Fibroblast of skin of left biceps (primary cell): Measurements from ENCODE around the gene GBE1.
A peak's percentile ranks its signal among the peaks of the same experiment; 100 is the strongest.

Experiments
- DNase-seq, 2 experiments: peaks; one replicate each; pipeline ENCODE4 v3.0.0-alpha.2; 2013; ENCODE audit warnings: low read depth in 2 of 2

Gene GBE1

DNA sequence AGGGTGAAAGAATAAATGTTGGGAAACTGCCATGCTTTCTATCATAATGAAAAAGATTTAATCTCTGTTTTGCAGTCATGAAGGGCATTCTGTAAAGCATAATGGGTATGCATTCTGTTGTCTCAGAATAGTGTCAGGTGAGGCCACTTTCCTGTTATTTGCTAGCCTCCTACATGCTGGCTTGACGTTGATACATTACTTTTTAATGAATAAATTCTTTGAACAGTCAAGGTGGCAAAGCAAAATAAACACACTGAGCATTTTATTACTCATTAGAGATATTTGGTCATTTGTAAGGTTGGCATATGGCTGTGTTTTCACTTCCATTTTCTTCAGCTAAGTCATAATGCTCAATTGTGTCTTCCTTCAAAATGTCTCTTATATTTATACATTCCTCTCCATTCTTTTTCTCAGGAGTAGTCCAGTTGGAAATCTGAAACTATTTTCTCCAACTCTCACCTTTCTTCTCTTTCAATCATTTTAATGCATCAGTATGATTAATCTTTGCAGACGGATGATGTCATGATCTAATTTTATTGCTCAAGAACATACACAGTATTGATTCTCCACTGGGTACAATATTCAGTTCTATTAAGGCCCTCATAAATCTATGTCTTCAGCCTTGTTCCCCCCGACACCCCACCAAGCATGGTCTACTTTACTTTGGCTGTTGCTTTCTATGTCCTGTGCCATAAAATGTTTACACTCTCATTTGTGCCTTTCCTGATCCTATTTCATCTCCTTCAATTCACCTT lies 290.7 kb downstream of the GBE1 start:
- no peak for DNase-seq

DNA sequence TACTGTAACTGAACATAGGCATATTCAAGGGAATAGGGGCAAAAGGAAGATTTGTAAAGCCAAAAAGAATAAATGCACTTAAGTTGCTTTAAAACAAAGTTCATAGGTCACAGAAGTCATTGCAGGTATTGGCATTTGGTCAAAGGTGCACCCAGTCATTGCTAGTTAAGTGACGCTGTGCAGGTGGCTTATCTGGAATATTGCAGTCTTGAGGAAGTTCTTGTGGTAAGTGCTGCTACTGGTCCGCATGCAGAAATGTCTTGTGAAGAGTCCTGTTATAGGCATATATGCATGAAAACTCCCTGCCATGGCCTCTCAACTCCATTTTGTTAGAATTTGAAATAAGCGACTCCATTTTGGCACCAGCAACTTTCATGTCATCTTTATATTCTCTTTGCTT lies 293.1 kb downstream of the GBE1 start:
- DNase-seq, result no peak

DNA sequence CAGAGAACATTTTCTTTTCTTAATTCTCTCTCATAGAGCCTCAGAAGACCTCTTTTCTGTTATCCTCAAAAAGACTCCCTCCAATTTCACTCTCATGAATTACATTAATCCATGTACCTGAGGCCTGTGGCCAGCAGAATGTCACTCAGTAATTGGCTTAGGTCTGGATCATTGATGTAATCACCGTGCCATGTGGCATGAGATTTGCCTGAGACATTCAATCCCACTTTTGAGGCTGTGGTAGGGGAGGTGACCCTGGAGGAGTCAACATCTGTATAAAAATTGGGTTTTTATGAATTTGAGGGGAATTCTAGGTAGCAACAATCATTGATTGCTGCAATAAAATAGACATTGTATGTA lies 295.3 kb downstream of the GBE1 start:
- no peak for DNase-seq

DNA sequence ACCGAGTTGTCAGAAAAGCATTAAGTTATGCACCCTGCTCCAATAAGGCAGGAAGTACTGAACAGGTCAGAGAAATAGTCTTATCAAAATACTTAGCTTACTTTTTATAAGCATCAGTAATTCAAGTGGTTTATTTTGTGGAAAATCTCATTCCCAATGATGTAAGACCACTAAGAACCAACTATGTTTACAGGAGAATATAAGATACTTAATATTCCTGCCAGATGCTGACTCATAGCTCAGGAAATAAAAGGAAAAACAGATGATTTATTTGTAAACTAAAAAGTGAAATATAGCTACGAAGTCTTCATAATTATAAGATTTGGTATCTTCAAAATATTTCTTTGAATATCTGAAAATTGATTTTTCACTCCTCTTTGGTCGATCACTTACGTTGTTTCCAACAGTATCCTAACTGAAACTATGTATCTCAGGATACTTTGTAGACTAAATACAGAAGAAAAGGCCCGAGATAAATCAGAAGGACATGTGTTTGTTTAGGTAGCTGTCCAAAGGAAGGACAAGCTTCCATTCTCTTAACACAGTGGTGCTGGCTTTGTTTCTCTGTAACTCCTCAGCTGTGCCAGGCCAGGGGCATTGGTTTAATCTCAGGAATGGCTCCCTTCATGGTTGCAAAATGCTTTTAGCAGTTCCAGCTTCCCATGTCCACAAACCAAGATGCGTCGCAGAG lies 295.8 kb downstream of the GBE1 start:
- DNase-seq, result no peak

DNA sequence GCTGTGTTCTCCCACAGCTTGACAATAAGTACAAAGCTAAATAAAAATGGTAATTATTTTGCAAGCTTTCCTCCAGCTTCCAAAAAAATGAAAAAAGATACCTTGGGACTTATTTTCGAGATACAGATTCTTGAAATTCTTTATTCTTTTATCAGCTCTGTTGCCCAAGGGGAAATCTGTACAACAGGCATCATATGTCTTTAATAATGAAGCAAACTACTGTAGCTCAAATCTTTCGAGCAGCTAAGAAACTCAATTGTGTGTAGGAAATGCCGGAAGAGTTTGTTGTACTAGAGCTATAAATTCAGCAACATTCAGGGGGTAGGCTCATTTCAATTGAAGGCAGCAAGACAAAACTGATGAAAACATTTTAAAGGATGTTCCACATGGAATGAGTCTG lies 297.7 kb downstream of the GBE1 start:
- DNase-seq, result peak; percentile 67 to 78

DNA sequence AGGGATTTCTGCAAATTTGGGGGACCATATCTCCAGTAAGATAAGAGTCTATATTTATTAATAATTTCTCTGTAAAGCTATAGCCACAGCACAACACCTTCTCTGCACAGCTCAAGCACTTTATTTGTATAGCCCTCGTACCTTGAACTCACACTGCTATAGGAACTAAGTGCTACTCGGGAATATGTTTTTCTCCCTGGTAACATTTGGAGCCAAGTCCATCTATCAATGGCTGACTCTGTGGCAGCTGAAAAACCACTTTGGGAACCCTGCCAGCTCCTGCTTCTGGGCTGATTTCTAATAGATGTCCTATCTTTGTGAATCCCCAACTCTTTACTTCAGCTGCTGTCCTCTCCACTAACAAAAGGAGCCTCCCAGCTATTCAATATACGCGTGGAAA lies 298.5 kb downstream of the GBE1 start:
- DNase-seq, result no peak

DNA sequence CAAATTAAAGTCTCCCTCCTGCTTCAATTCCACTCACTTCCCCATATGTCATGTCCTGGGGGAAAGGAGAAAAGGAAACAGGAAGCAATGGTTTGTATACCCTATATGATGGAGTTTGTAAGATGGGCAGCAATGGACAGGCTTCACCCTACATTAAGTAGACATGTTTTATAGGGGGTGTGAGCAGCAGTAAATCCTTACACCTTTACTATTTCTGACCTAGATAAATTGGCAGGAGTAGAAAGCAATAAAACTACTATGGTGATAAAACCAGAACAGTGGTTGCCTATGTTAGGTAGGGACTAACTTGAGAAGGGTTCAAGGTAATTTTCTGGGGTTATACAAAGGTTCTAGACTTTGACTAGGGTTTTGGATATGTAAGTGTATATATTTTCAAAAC lies 301.7 kb downstream of the GBE1 start:
- DNase-seq, result no peak

DNA sequence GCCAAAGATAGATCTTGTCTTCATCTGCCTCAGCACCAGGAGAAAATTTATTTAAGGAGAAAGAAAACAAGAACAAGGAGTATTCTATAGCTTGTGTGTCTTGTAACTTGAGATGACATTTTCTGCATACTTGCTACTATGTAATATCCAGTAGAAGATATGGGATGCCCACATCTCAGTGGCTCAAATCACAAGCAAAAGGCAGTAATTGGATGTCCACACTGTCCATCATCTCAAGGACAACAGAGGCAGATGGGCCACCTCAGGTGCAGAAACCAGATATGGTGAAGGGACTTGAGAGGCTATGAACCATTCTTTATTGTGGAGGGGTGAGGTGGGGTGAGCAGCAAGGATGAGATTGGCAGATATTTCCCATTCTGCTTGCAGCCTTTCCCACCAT lies 309.0 kb downstream of the GBE1 start:
- no peak for DNase-seq

DNA sequence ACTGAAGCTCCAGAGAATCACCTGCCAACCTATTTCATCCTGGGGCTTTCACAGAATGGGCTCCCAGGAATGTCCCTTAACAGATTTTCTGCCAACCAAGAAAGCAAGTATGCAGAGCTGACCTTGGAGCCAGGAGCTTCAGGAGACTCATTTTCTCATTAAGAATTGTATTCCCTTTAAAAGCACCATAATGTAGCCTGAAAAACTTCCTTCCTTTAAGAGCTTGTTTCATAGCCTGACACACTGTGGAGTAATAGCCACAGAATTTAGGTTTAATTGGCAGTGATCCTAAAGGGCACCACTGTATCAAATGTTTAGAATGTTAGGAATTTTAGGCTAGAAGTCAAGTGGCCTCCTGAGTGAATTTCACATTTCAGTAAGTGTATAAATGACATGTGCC lies 309.8 kb downstream of the GBE1 start:
- DNase-seq, result peak; percentile 45 to 54

DNA sequence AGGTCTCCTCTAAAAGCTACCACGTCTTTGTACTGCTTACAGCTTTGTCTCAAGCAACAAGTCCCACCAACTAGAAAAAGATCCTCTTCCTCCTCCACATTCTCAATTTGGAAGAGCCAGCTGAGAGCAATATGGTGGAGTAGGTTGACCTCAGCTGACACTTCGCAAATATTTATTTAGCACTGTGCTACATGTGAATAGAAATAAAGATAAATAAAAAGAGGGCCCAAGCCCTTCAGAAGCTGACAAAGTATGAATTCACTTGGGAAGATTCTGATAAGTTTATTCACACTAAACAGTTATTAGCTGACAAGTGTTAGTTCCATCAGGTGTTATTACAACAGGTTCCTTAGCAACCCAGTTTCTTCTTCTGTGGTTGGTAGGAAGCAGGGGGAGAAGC lies 310.3 kb downstream of the GBE1 start:
- DNase-seq, result no peak

DNA sequence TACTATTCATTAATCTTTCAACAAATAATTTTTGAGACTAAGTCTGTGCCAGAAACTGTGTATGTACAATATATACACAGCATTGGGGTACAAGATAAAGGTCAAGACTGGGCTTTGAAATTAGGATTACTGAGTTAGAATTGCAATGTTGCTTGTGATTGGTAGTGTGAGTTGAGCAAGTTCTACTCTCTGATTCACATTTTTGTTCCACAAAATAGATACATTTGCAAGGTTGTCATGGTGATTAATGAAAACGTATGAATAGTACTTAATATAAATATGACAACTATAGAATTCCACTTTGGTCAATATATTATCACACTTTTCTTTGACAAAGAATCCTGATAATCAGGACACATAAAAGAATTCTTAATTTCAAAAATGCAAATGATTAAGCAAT lies 314.6 kb downstream of the GBE1 start:
- no peak for DNase-seq

DNA sequence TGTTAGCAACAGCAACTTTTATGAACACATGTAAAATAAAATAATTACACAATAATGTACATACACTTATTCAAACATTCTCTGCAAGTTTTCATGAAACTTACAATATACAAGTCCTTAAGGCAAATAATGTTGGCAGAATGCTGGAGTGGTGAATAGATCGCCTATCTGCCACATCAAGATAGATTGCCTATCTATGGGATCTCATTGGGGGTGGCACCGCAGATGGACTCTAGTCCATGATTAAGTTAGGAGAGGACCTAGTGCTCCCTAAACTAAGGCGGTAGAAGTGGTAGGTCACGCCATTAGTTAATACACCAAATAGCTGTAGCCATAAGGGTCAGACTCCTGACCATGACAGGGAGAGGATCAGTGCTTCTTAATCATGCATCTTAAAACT lies 315.7 kb downstream of the GBE1 start:
- no peak for DNase-seq

DNA sequence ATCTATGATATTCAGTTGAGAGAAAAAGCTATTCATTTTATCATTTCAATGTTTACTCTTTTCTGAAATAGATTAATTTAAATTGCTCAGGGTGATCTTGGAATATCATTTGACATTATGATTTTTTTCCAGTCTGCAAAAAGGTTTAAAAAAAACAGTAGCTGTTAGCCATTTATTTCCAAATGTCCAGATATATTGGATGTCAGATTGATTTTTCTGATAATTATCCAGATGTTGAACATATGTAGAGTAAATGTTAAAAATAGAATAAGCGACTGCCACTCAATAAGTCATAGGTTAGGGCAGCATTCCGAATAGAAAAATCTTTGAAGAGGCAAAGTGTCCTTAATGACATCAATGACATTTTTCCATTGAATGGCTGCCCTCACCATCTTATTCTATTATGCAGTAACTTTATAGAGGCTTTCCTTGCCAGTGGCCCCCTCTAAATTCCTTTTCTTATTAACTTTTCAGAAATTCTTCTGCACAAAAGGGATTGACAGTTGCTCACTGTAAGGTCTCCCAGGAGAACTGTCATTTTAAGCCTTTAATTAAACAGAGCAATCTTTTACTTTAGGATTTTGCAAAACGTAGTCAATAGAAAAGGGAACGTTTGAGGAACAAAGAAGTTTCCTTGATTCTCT lies 316.5 kb downstream of the GBE1 start:
- no peak for DNase-seq

DNA sequence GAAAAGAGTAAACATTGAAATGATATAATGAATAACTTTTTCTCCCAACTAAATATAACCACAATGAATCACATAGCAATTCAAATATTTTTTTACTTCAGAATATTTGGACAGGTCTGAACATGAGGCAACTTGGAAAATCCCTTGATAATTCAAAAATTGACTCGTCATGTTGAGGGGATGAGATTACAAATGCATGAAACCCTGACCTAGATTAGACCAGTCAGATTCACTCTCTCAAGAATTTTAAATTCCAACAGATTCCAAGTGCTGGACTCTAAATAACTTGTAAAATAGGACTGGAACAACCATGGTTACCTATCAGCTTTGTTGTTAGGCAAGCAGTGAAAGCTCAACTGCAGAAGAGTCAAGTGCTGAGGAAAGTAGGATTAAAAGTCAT lies 317.5 kb downstream of the GBE1 start:
- DNase-seq, result peak; percentile 61 to 63

DNA sequence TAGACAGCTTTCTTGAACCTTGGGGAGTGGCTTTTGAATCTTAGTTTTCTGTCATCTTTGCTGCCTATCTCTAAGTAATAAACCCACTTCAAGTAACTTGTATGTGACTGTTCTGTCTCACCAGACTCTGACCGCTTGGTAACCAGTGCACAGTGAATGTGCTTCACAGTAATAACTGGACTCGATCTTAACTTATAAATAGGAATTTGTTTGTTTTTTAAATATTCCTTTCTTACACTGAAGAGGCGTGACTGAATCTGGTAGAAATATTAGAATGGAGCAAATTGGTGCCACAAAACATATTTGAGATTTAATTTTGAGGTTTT lies 318.0 kb downstream of the GBE1 start:
- no peak for DNase-seq

DNA sequence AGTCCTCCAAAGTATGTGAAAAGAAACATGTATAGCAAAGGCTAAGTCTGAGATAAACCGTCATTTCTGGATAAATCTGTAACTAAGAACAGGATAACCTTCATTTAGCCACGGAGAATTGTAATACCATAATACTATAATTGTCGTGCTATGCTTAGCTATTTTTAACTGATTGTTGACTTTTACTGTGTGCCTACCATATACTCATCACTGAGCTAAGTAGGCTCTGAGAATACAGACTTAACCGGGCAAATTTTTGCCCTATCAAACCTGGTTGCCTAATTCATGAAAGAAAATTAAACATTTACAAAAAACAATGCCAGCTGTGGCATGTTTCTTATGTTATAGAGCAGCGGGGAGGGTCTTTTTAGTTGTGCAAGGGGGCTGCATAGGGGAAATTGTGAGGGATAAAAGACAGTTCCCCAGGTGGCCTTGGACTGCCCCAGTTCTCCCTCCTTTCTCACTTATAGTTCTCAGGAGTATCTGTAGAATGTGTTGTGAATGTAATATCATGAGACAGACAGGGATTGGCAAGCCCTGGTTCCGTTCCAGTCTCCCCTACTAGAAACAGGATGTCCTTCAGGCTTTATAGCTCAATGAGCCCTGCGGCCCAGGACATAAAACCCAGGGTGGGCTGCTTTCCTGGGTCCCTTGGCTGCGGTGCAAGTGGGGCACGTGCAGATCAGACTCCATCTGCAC lies 318.5 kb downstream of the GBE1 start:
- DNase-seq, result no peak

DNA sequence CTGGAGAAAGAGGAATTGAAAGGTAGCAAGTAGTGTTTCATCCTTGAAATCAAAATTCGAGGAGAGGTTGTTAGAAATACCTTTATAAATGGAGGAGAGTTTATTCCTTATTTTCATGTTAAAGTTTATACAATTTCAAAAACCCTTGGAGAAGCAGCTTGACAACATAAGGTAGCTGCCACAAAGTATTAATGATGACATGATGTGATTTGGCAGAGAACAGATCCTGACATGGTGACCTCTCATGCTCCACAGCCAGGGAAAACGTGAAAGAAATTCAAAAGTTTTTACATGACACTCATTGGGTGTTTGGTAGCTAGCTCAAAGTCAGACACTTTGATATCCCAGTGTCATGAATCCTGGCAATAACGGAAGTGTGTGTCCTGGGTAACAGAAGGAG lies 320.8 kb downstream of the GBE1 start:
- DNase-seq, result no peak
